MM.1S (cell line): ENCODE measurements around the gene NCOR2.

Source experiments
- DNase-seq: peaks from one replicate; pipeline ENCODE4 v3.0.0-alpha.2; 2015
- H2AFZ ChIP-seq: fragments of 300-600 bp; sonication (generic); 2 replicates; pipeline ENCODE4 v1.6.0; 2016; ENCODE audit warnings: antibody characterized with exemption, low read length
- H3F3A ChIP-seq: fragments of 300-600 bp; sonication (generic); 2 replicates; pipeline ENCODE4 v1.6.1; 2016; ENCODE audit warnings: mild to moderate bottlenecking, antibody characterized with exemption, low read length, moderate library complexity, mixed read lengths; ENCODE audit not compliant: insufficient read depth
- H3K27ac ChIP-seq: fragments of 300-600 bp; sonication (generic); 2 replicates; pipeline ENCODE4 v1.5.1; 2016; ENCODE audit warnings: mild to moderate bottlenecking, low read length
- H3K27me3 ChIP-seq: fragments of 300-600 bp; sonication (generic); replicated peaks from 2 replicates; pipeline ENCODE4 v1.6.0; 2016; ENCODE audit warnings: low read length; ENCODE audit not compliant: insufficient read depth
- H3K36me3 ChIP-seq: fragments of 300-600 bp; sonication (generic); replicated peaks from 2 replicates; pipeline ENCODE4 v1.6.1; 2016; ENCODE audit warnings: mild to moderate bottlenecking, low read length, mixed read lengths; ENCODE audit not compliant: insufficient read depth
- H3K4me1 ChIP-seq: fragments of 300-600 bp; sonication (generic); 2 replicates; pipeline ENCODE4 v1.6.1; 2016; ENCODE audit warnings: low read length, mixed read lengths
- H3K4me2 ChIP-seq: fragments of 300-600 bp; sonication (generic); 2 replicates; pipeline ENCODE4 v1.6.0; 2016; ENCODE audit warnings: low read depth, low read length
- H3K4me3 ChIP-seq: fragments of 300-600 bp; sonication (generic); 2 replicates; pipeline ENCODE4 v1.5.1; 2016; ENCODE audit warnings: low read length, mixed read lengths
- H3K79me2 ChIP-seq: fragments of 300-600 bp; sonication (generic); 2 replicates; pipeline ENCODE4 v1.6.1; 2016; ENCODE audit warnings: mixed run types, low read length, mixed read lengths
- H3K9ac ChIP-seq: fragments of 300-600 bp; sonication (generic); 2 replicates; pipeline ENCODE4 v1.6.1; 2016; ENCODE audit warnings: low read length, mixed read lengths
- H3K9me2 ChIP-seq: fragments of 300-600 bp; sonication (generic); replicated peaks from 2 replicates; pipeline ENCODE4 v1.6.1; 2016; ENCODE audit warnings: mild to moderate bottlenecking, low read length, mixed read lengths; ENCODE audit not compliant: insufficient read depth
- H3K9me3 ChIP-seq: fragments of 300-600 bp; sonication (generic); replicated peaks from 2 replicates; pipeline ENCODE4 v1.6.1; 2016; ENCODE audit warnings: mild to moderate bottlenecking, low read length, mixed read lengths; ENCODE audit not compliant: insufficient read depth
- H4K20me1 ChIP-seq: fragments of 300-600 bp; sonication (generic); 2 replicates; pipeline ENCODE4 v1.6.1; 2016; ENCODE audit warnings: mild to moderate bottlenecking, low read length, moderate library complexity, mixed read lengths; ENCODE audit not compliant: insufficient read depth
- CTCF ChIP-seq: fragments of 300-600 bp; sonication (generic); IDR thresholded peaks from 2 replicates; pipeline ENCODE4 v1.5.1; 2016; ENCODE audit warnings: antibody characterized with exemption, low read length, mixed read lengths
- EZH2 ChIP-seq: fragments of 300-600 bp; sonication (generic); optimal IDR thresholded peaks from 2 replicates; pipeline ENCODE3; 2017; ENCODE audit warnings: low read depth, mild to moderate bottlenecking, antibody characterized with exemption, low read length, mixed read lengths
- EZH2phosphoT487 ChIP-seq: fragments of 300-600 bp; sonication (generic); IDR thresholded peaks from 2 replicates; pipeline ENCODE4 v1.6.1; 2018; ENCODE audit warnings: antibody characterized with exemption, low read length

NCOR2 gene

DNA sequence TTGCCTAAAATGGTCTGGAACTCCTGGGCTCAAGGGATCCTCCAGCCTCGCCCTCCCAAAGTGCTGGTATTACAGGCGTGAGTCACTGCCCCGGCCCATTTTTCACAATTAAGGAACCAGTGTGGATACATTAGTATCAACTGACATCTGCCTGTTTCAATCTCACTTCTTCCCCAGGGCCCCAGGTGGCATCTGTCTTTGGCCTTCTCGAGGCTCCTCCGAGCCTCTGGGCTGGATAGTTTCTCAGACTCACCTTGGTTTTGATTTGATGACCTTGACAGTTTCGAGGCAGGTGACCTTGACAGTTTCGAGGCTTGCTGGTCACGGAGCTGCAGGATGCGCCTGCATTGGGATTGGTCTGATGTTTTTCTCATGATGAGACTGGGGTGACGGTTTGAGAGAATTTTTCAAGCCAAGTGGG lies 41.0 kb upstream of the NCOR2 start:
- peaks cover 13% of the 10 kb centered on the region for H3F3A ChIP-seq
- H3K4me1 ChIP-seq: peaks cover 22% of the 10 kb centered on the region
- no peaks in the 10 kb centered on the region for H3K79me2 ChIP-seq
- H3K27ac ChIP-seq: peak overlapping the region; percentile 100
- H3K9me2 ChIP-seq: no peaks in the 10 kb centered on the region
- H3K27me3 ChIP-seq: no peaks in the 10 kb centered on the region
- H3K4me3 ChIP-seq: peak overlapping the region; percentile 49
- no peaks in the 10 kb centered on the region for H3K36me3 ChIP-seq
- H3K4me2 ChIP-seq: peak overlapping the region; percentile 76
- peak; percentile 90 for DNase-seq
- H2AFZ ChIP-seq: 0 out of 2 replicates have a peak overlapping the region, but pooled peaks have one; percentile 31
- H4K20me1 ChIP-seq: no peaks in the 10 kb centered on the region
- no peak for TF ChIP-seq CTCF
- no peak for TF ChIP-seq EZH2phosphoT487
- H3K9ac ChIP-seq: peak overlapping the region; percentile 84
- no peaks in the 10 kb centered on the region for H3K9me3 ChIP-seq

DNA sequence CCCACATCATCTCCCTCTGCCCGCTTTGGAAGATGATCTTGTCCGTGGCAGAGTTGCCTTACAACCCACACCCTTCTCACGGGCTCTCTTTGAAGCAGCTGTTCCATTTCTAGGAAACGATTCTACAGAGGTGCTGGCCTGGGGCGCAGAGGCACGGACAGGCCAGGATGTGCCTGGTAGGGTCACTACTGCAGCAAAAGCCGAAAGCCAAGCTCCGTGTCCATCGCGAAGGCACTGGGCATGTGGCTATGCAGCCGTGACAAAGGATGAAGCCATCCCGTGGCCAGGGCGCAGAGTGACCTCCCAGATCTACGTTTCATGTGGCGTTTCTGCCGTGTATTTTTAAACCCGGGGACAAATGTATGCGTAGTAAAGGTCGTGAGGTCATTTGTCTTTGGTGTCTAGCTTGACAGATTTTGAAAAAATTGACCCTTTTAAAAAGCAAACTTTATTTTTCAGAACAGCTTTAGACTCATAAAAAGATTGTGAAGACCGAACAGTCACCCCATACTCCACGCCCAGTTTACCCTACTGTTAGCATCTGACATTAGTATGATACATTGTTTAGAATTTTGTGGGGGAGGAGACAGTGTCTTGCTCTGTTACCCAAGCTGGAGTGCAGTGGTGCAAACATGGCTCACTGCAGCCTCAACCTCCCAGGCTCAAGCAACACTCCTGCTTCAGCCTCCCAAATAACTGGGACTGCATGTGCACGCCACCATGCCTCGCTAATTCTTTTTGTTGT lies 40.4 kb upstream of the NCOR2 start:
- Histone ChIP-seq H3K9me3 (no peaks in the 10 kb centered on the region), H3K4me3 (no peak overlapping the region), H3K4me2 (peak overlapping the region; percentile 76; the same call in 1 of the 2 replicates), H2AFZ (no peak overlapping the region), H3F3A (peaks cover 13% of the 10 kb centered on the region), H3K36me3 (no peaks in the 10 kb centered on the region), H3K27me3 (no peaks in the 10 kb centered on the region), H3K9ac (peak overlapping the region; percentile 84), H4K20me1 (no peaks in the 10 kb centered on the region), H3K4me1 (peaks cover 24% of the 10 kb centered on the region), H3K27ac (peak overlapping the region; percentile 100; the same call in 1 of the 2 replicates), H3K9me2 (no peaks in the 10 kb centered on the region), H3K79me2 (no peaks in the 10 kb centered on the region)
- no peak for TF ChIP-seq EZH2phosphoT487
- DNase-seq: no peak

GRCh38 chr12:124605883-124606774 lies 38.7 kb upstream of the NCOR2 start:
- H3K9me3 ChIP-seq: no peaks in the 10 kb centered on the region
- H3K4me1 ChIP-seq: peaks cover 28% of the 10 kb centered on the region
- H3K27ac ChIP-seq: no peak overlapping the region
- H3K9me2 ChIP-seq: no peaks in the 10 kb centered on the region
- no peak overlapping the region for H3K4me3 ChIP-seq
- H2AFZ ChIP-seq: no peak overlapping the region
- no peak overlapping the region for H3K9ac ChIP-seq
- peaks cover 13% of the 10 kb centered on the region for H3F3A ChIP-seq
- H3K4me2 ChIP-seq: no peak overlapping the region
- H3K79me2 ChIP-seq: no peaks in the 10 kb centered on the region
- no peak for DNase-seq
- no peaks in the 10 kb centered on the region for H3K36me3 ChIP-seq
- no peaks in the 10 kb centered on the region for H3K27me3 ChIP-seq
- H4K20me1 ChIP-seq: no peaks in the 10 kb centered on the region
- no peak for TF ChIP-seq EZH2
- TF ChIP-seq CTCF: no peak
- TF ChIP-seq EZH2phosphoT487: no peak
